ENCODE data around the gene SMARCC1. TPM values are rescaled to one million over a fixed set of nuclear protein-coding genes. Genes with fewer than 3 reads are reported as not detected.
"Not testable (repeated sequence)": the region's sequence is repeated elsewhere in the genome, so short reads cannot be mapped to it uniquely, and the experiment has no call there.

The SMARCC1 gene
- total RNA-seq, 1 donor from 2014 or later = 73.4 TPM

- no peak overlapping the region for H3K4me3 ChIP-seq (ENCODE audit: low read depth, low read length)
- DNase-seq (ENCODE audit: low read depth) = no peak
- no peak for TF ChIP-seq CTCF (conservative IDR thresholded peaks at IDR 0.05; ENCODE audit: low read depth, low read length)
These were observed 35.4 kb downstream of the SMARCC1 start for GRCh38 chr3:47746264-47746663.

- no peak overlapping the region for H3K4me3 ChIP-seq (ENCODE audit: low read depth, low read length)
- no peak for TF ChIP-seq CTCF (conservative IDR thresholded peaks at IDR 0.05; ENCODE audit: low read depth, low read length)
- no peak for DNase-seq (ENCODE audit: low read depth)
These were observed 37.8 kb downstream of the SMARCC1 start for GRCh38 chr3:47743855-47744254.

- not testable (repeated sequence) for H3K4me3 ChIP-seq (ENCODE audit: low read depth, low read length); DNase-seq (ENCODE audit: low read depth)
These were observed 38.3 kb downstream of the SMARCC1 start for GRCh38 chr3:47743352-47743751.

GRCh38 chr3:47741925-47742324 is 39.8 kb downstream of the SMARCC1 start:
- DNase-seq (ENCODE audit: low read depth) = no peak
- no peak for TF ChIP-seq CTCF (conservative IDR thresholded peaks at IDR 0.05; ENCODE audit: low read depth, low read length)
- no peak overlapping the region for H3K4me3 ChIP-seq (ENCODE audit: low read depth, low read length)

- H3K4me3 ChIP-seq (ENCODE audit: low read depth, low read length) = no peak overlapping the region
- DNase-seq (ENCODE audit: low read depth) = no peak
- TF ChIP-seq CTCF (conservative IDR thresholded peaks at IDR 0.05; ENCODE audit: low read depth, low read length) = no peak
These were observed 49.5 kb downstream of the SMARCC1 start for GRCh38 chr3:47732143-47732542.

GRCh38 chr3:47731061-47731460 is 50.6 kb downstream of the SMARCC1 start:
- no peak for TF ChIP-seq CTCF (conservative IDR thresholded peaks at IDR 0.05; ENCODE audit: low read depth, low read length)
- no peak overlapping the region for H3K4me3 ChIP-seq (ENCODE audit: low read depth, low read length)

GRCh38 chr3:47722859-47723258 is 58.8 kb downstream of the SMARCC1 start:
- no peak overlapping the region for H3K4me3 ChIP-seq (ENCODE audit: low read depth, low read length)
- DNase-seq (ENCODE audit: low read depth) = no peak
- TF ChIP-seq CTCF (conservative IDR thresholded peaks at IDR 0.05; ENCODE audit: low read depth, low read length) = no peak

More at GRCh38 chr3:47731061-47731460, 50.6 kb downstream of the SMARCC1 start:
- no peak for DNase-seq (ENCODE audit: low read depth)

- DNase-seq (ENCODE audit: low read depth); H3K4me3 ChIP-seq (ENCODE audit: low read depth, low read length): not testable (repeated sequence)
These were observed 64.2 kb downstream of the SMARCC1 start for GRCh38 chr3:47717448-47717847.
